ENCODE data around the gene BMPER.

Gene BMPER

DNA sequence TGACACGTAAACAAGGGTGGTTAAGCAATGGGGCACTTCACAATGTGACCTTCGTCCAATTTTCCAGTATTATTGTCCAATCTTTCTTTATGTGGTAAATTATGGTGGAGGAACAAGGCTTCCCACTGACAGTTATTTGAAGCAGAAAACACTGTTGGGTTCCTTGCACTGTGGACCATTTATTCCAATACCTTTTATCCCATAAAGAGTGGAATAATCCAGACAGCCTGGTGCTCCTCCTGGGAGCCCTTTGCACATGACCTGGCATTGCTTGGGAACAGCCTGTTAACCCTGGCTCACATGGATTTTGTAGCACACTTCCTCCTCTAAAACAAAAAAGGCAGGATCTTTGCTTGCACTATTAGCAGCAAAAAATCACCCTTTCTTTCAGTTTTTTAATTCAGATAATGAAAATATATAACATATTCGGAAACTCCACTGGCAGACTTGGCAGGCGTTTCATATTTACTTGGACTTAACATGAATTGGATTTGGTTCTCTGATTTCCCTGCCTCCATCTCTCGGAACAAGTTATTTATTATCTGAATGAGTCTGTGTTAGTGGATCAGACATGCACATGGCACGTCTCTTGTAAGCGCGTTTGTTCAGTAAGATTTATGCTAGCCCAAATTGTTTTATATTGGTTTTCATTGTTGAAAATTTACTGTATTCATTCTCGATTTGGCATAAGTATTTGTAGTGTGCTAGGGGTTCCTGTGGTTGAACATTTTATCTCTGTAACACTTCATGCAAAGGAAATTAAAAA is 59.3 kb downstream of the BMPER start:
- in situ Hi-C loops (cut with HindIII; ENCODE audit: low sequenced_read_pairs): no loop called here

GRCh38 chr7:33965183-33965744 is 59.9 kb downstream of the BMPER start:
- in situ Hi-C loops (cut with HindIII; ENCODE audit: low sequenced_read_pairs): no loop called here

- in situ Hi-C loops (cut with HindIII; ENCODE audit: low sequenced_read_pairs): no loop called here
Observed at GRCh38 chr7:33968591-33968990, 63.3 kb downstream of the BMPER start.

- in situ Hi-C loops (cut with HindIII; ENCODE audit: low sequenced_read_pairs): no loop called here
Observed at GRCh38 chr7:33970536-33970935, 65.2 kb downstream of the BMPER start.

DNA sequence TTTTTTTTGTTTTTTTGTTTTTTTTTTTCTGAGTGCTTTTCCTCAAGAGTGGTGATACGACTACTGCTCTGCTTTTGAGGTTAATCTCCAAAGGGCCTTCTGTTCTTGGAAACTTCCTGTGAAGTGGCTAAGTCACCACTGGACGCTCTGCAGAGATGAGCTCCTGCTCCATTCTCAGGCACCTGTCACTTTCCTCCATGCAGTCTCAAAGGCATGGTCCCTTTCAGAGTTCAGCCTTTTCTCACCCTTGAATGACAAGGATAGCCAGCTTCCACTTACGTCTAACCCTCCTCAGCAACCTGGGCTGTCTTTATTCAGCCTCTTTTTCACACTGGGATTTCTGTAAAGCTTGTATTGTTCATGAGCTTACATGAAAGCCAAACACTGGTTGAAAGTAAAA is 65.8 kb downstream of the BMPER start:
- in situ Hi-C loops (cut with HindIII; ENCODE audit: low sequenced_read_pairs): no loop called here

GRCh38 chr7:33973231-33974015 is 68.1 kb downstream of the BMPER start:
- in situ Hi-C loops (cut with HindIII; ENCODE audit: low sequenced_read_pairs): no loop called here

DNA sequence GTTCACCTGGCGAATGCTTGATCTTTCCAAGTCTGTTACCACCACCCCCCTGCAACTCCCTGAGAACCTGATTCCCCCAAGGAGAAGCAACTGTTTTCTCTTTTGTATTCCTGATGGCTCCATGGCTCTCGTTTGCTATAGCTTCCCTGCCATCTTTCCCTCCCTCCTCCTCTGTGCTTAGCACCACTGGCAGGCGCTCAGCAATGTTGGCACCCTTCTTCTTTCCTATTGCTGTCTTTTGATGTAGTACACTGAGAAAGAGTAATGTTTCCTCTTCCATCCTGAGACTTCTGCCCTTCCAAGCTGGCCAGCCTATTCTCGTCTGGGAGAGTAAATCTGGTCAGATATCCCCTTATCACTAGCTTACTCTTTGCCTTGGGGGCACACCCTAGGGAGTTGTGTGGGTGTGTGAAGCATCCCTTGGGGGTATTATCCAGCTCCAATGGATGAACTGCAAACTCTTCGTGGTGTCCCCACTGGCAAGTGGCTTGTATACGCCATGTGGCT is 74.0 kb downstream of the BMPER start:
- in situ Hi-C loops (cut with HindIII; ENCODE audit: low sequenced_read_pairs): no loop called here

GRCh38 chr7:33979807-33980355 is 74.5 kb downstream of the BMPER start:
- in situ Hi-C loops (cut with HindIII; ENCODE audit: low sequenced_read_pairs): no loop called here

- in situ Hi-C loops (cut with HindIII; ENCODE audit: low sequenced_read_pairs): no loop called here
Observed at GRCh38 chr7:33981226-33981625, 75.9 kb downstream of the BMPER start.

- in situ Hi-C loops (cut with HindIII; ENCODE audit: low sequenced_read_pairs): no loop called here
Observed at GRCh38 chr7:33981671-33982424, 76.5 kb downstream of the BMPER start.

- in situ Hi-C loops (cut with HindIII; ENCODE audit: low sequenced_read_pairs): no loop called here
Observed at GRCh38 chr7:33982425-33982786, 77.1 kb downstream of the BMPER start.

DNA sequence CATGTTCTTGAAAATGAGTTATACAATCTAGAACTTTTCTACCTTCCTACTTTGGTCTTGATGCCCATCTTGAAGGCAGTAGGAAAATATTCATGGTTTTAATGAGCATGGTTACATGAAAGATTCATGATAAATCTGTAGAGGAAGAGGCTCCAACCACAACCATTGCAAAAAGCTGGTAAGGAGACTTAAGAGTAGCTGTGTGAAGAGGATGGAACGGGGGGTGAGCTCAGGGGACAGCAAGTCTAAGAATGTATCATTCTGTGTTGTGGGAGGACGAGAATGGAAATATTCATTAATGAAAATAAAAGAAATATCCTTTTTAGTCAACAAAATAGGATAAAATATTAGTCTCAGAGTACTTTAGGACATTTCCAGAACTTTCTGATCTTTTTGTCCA is 81.1 kb downstream of the BMPER start:
- in situ Hi-C loops (cut with HindIII; ENCODE audit: low sequenced_read_pairs): no loop called here

- in situ Hi-C loops (cut with HindIII; ENCODE audit: low sequenced_read_pairs): no loop called here
Observed at GRCh38 chr7:33986951-33987947, 81.9 kb downstream of the BMPER start.

GRCh38 chr7:33996899-33997298 is 91.6 kb downstream of the BMPER start:
- in situ Hi-C loops (cut with HindIII; ENCODE audit: low sequenced_read_pairs): no loop called here

DNA sequence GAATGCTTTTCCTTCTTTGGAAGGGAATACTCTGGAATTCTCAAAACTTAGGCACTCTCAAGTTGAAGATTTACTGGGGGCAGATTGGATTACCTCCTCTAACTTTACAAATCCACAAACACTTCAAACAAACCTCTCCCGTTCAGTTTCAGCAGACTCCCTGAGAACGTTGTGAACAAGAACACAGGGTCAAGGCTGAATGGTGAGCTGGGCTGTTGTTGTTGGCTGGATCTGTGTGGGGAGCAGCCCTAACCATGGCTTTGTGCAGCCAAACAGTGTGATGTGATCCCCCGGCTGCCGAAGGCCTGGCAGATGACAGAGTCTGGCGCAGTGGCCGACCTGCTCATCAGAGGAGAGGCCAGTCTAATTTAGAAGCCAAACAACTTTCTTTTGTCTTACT is 93.1 kb downstream of the BMPER start:
- in situ Hi-C loops (cut with HindIII; ENCODE audit: low sequenced_read_pairs): no loop called here

DNA sequence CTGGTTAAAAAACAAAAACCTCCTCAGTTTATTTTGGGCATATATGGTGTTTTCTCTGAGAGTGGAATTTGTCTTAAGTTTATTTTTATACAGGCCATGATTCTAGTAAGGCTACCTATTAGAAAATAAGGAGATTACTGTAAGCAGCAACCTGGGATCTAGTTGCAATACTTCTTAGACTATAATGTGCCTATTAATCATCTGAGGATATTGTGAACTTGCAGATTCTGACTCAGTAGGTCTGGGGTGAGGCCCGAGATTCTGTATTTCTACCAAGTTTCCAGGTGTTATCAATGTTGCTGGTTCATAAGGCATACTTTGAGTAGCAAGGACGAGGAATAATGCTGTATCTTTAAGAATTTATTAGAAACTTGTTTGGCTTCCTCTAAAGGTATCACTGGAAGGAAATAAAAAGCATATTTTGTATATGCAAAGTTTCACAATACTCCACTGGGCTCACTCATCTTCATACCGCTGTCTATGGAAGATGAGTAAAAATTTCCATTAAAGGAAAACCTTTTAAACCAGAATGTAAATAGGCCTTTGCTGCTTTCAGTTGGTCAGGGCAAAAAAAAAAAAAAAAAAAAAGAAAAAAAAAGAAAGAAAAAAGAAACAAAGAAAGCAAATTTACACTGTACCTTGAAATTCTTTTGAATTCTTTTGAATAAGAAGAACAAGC is 105.8 kb downstream of the BMPER start:
- in situ Hi-C loops (cut with HindIII; ENCODE audit: low sequenced_read_pairs): no loop called here

- in situ Hi-C loops (cut with HindIII; ENCODE audit: low sequenced_read_pairs): no loop called here
Observed at GRCh38 chr7:34011696-34012095, 106.4 kb downstream of the BMPER start.

DNA sequence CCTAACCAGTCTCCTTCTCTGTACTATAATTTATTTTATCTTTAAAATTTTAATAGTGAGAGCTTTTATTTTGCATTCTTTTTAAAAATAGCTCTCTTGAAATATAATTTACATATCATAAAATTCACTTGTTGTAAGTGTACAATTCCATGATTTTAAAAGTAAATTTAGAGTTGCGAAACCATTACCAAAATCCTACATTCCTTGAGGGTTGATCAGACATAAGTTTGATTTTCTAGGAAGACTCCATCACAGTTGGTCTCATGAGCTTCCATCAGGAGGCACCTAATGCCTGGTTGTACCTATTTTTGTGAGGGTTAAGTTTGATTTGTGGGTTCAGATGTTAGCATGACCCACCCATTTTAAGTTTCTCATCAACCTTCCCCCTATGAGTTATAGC is 108.1 kb downstream of the BMPER start:
- in situ Hi-C loops (cut with HindIII; ENCODE audit: low sequenced_read_pairs): no loop called here

- in situ Hi-C loops (cut with HindIII; ENCODE audit: low sequenced_read_pairs): no loop called here
Observed at GRCh38 chr7:34015651-34016050, 110.3 kb downstream of the BMPER start.

Measured in DLD1 (cell line).